ENCODE data around the gene SH2D3C.

Gene SH2D3C

GRCh38 chr9:127806871-127807270, 28.4 kb upstream of the SH2D3C start:
- DNase-seq (ENCODE audit: low spot score), result no peak

GRCh38 chr9:127805620-127806019, 27.2 kb upstream of the SH2D3C start:
- DNase-seq (ENCODE audit: low spot score), result no peak

- DNase-seq (ENCODE audit: low spot score), result peak; percentile 63
Observed at GRCh38 chr9:127803507-127804352, 25.3 kb upstream of the SH2D3C start.

GRCh38 chr9:127802576-127803443, 24.3 kb upstream of the SH2D3C start, which contains the start of gene FPGS:
TSS of gene FPGS (plus strand) at chr9:127802882. CDS start at chr9:127802925, 43 bp downstream.
- peak; percentile 96 for DNase-seq (ENCODE audit: low spot score)

GRCh38 chr9:127801955-127802575, 23.6 kb upstream of the SH2D3C start:
- DNase-seq (ENCODE audit: low spot score), result no peak

GRCh38 chr9:127796852-127797370, 18.4 kb upstream of the SH2D3C start:
- no peak for DNase-seq (ENCODE audit: low spot score)

- peak; percentile 21 for DNase-seq (ENCODE audit: low spot score)
Observed at GRCh38 chr9:127796225-127796813, 17.9 kb upstream of the SH2D3C start.

GRCh38 chr9:127794001-127794791, 15.7 kb upstream of the SH2D3C start:
- no peak for DNase-seq (ENCODE audit: low spot score)

- no peak for DNase-seq (ENCODE audit: low spot score)
Observed at GRCh38 chr9:127793093-127793708, 14.7 kb upstream of the SH2D3C start.

GRCh38 chr9:127792417-127793031, 14.1 kb upstream of the SH2D3C start:
- no peak for DNase-seq (ENCODE audit: low spot score)

- DNase-seq (ENCODE audit: low spot score), result no peak
Observed at GRCh38 chr9:127791085-127791484, 12.6 kb upstream of the SH2D3C start.

- no peak for DNase-seq (ENCODE audit: low spot score)
Observed at GRCh38 chr9:127790094-127790855, 11.8 kb upstream of the SH2D3C start.

GRCh38 chr9:127789179-127789578, 10.7 kb upstream of the SH2D3C start:
- DNase-seq (ENCODE audit: low spot score), result no peak

GRCh38 chr9:127788337-127789011, 10.0 kb upstream of the SH2D3C start:
- DNase-seq (ENCODE audit: low spot score), result no peak

GRCh38 chr9:127786773-127787104, 8.3 kb upstream of the SH2D3C start:
- peak; percentile 35 for DNase-seq (ENCODE audit: low spot score)

GRCh38 chr9:127785933-127786772, 7.7 kb upstream of the SH2D3C start, which contains the start of gene CDK9:
TSS of gene CDK9 (plus strand) at chr9:127786034. CDS start at chr9:127786149, 115 bp downstream.
- DNase-seq (ENCODE audit: low spot score), result peak; percentile 96

- peak; percentile 92 for DNase-seq (ENCODE audit: low spot score)
Observed at GRCh38 chr9:127785023-127785932, 6.8 kb upstream of the SH2D3C start.
